GM12891 (cell line): ENCODE measurements around the gene FAM3D.

Experiments
- POLR2A ChIP-seq: IDR thresholded peaks from 2 replicates; pipeline ENCODE4 v1.6.1; 2011; ENCODE audit warnings: low read depth, low read length, control low read depth
- POLR2AphosphoS5 ChIP-seq: IDR thresholded peaks from 2 replicates; pipeline ENCODE4 v1.6.1; 2011; ENCODE audit warnings: low read depth, low read length, control low read depth
- POU2F2 ChIP-seq: IDR thresholded peaks from 2 replicates; pipeline ENCODE4 v1.6.1; 2011; ENCODE audit warnings: low read depth, mild to moderate bottlenecking, control low read depth, low read length, moderate library complexity
- SPI1 ChIP-seq: IDR thresholded peaks from 2 replicates; pipeline ENCODE4 v1.6.1; 2011; ENCODE audit warnings: low read depth, low read length, control low read depth

- no peak for TF ChIP-seq POLR2A
- TF ChIP-seq POU2F2, result no peak
- TF ChIP-seq POLR2AphosphoS5, result no peak
- TF ChIP-seq SPI1, result no peak
These were observed 41.3 kb downstream of the FAM3D start for GRCh38 chr3:58625196-58625824.
